Tibial artery (tissue), 4 donors: Measurements from ENCODE around the gene SPATA2L.

ENCODE experiments used
- DNase-seq, 2 donors: peaks; one replicate each; pipeline ENCODE4 v3.0.0-alpha.2; 2019
- H3K27ac ChIP-seq, 2 donors: fragments of 200-600 bp; sonication (generic) in 1 of 2; 1 replicate in 1 of 2; 2 replicates in 1 of 2; pipeline ENCODE4 v1.5.1; 2018 to 2019; ENCODE audit warnings: mild to moderate bottlenecking in 1 of 2
- H3K27me3 ChIP-seq, 2 donors: fragments of 200-600 bp; sonication (generic) in 1 of 2; one replicate each; pipeline versions ENCODE4 v1.5.1 to v1.6.0; 2016 to 2019
- H3K36me3 ChIP-seq, 3 donors: fragments of 200-600 bp; sonication (generic) in 2 of 3; one replicate each; pipeline ENCODE4 v1.5.1; 2016 to 2019; ENCODE audit warnings: mild to moderate bottlenecking in 2 of 3
- H3K4me1 ChIP-seq, 4 donors: fragments of 200-600 bp; sonication (generic) in 2 of 4; 1 replicate in 3 of 4; 2 replicates in 1 of 4; pipeline ENCODE4 v1.5.1; 2016 to 2019
- H3K4me3 ChIP-seq, 2 donors: fragments of 200-600 bp; sonication (generic) in 1 of 2; 1 replicate in 1 of 2; 2 replicates in 1 of 2; pipeline ENCODE4 v1.5.1; 2018 to 2019; ENCODE audit warnings: mild to moderate bottlenecking in 2 of 2
- H3K9me3 ChIP-seq, 3 donors: fragments of 200-600 bp; sonication (generic) in 1 of 3; one replicate each; pipeline ENCODE4 v1.5.1; 2016 to 2019
- intact Hi-C: fragments of 100-400 bp; cut with DNase I; formaldehyde crosslinking; loops from one replicate; pipeline ENCODE4 v1.15.0; 2023; ENCODE audit warnings: low total_unique reads
- TF ChIP-seq, protein P1 (sequence below), 2 experiments: fragments of 200-600 bp in 1 of 2; fragments of 450-650 bp in 1 of 2; IDR thresholded peaks; one replicate each; pipeline ENCODE4 v1.5.1; 2017 to 2019; ENCODE audit warnings: antibody characterized with exemption in 2 of 2, mild to moderate bottlenecking in 1 of 2, moderate library complexity in 1 of 2

Gene SPATA2L

DNA sequence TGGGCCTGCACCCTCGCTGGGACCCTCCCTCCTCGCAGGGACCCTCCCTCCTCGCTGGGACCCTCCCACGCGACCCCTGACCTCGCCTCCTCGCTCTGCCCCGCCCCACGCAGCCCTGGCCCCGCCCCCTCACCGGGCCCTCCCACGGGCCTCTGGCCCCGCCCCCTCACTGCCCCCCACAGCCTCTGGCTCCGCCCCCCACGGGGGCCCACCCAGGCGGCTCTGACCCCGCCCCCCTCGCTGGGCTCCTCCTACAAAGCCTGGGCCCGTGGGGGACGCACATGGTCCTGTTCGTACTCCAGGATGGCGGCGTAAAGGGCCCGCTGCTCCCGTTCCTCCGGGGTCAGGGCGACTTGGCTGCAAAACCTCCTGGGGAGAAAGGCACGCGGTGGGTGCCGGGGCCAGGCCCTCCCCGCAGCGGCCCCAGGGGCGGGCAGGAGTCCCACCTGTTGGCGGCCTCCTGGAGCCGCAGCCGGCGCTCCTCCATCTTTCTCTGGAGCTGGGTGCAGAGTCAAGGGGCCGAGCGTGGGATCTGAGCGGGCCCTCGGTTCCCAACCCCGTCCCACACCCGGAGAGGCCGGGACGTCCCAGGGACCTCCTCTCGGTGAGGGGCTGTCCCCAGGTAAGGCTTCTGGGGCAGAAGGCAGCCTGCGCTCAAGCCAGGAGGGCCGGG, 10.2 kb upstream of the SPATA2L start:
- H3K36me3 ChIP-seq: peaks cover 0 to 7% (median 0%) of the 10 kb centered on the region in 3 donors

DNA sequence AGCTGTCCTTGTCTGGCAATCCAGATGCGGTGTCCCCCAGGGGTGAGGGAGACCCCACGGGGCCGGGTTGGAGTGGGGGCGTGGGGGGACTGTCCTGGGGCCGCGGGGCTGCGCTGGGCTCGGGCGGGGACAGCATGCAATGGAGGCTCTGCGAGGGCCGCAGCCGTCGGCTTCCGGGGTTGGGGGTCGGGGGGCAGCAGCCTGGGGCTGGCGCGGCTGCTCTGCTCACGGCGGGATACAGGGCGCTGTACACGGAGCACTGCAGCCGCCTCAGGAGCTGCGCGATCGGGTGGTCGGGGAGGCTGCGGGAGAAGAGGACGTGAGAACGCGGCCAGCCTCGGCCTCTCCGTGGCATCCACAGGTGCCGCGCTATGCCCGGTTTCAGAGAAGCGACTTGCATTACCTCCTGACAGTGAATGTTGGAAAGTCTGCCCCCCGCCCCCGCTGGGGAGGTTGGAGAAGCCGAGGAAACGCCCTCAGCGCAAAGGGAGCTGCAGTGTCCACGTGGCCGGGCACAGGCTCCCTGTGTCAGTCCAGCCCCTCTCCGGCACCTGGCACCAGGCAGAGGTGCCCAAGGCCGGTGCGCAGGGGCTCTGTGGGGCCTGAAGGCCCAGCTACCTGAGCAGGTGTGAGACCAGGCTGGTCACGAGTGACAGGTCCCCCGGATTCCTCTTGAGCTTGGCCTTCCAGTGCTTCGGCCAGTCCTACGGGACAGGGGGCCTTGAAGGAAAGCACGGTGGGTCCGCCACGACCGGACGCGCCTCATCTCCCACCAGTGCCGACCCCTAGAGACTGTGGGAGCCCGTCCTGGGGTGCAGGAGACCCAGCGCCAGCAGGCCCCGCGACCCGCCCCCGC, 9.4 kb upstream of the SPATA2L start:
- Histone ChIP-seq H3K4me3 (no peak overlapping the region), H3K9me3 (no peaks in the 10 kb centered on the region), H3K36me3 (peaks cover 0 to under 1% (median 0%) of the 10 kb centered on the region in 3 donors), H3K4me1 (peaks cover 0 to 16% (median 8%) of the 10 kb centered on the region in 4 donors), H3K27me3 (peaks cover 0 to 18% of the 10 kb centered on the region in 2 donors), H3K27ac (no peak overlapping the region)
- TF ChIP-seq, protein P1, sequence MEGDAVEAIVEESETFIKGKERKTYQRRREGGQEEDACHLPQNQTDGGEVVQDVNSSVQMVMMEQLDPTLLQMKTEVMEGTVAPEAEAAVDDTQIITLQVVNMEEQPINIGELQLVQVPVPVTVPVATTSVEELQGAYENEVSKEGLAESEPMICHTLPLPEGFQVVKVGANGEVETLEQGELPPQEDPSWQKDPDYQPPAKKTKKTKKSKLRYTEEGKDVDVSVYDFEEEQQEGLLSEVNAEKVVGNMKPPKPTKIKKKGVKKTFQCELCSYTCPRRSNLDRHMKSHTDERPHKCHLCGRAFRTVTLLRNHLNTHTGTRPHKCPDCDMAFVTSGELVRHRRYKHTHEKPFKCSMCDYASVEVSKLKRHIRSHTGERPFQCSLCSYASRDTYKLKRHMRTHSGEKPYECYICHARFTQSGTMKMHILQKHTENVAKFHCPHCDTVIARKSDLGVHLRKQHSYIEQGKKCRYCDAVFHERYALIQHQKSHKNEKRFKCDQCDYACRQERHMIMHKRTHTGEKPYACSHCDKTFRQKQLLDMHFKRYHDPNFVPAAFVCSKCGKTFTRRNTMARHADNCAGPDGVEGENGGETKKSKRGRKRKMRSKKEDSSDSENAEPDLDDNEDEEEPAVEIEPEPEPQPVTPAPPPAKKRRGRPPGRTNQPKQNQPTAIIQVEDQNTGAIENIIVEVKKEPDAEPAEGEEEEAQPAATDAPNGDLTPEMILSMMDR (IDR thresholded peaks at IDR 0.05): no peak
- DNase-seq: no peak
- intact Hi-C loops: no loop called here

More for the DNA sequence above, 10.2 kb upstream of the SPATA2L start:
- TF ChIP-seq, protein P1 (IDR thresholded peaks at IDR 0.05): no peak
- H3K27me3 ChIP-seq: peaks cover 0 to 15% of the 10 kb centered on the region in 2 donors
- DNase-seq: no peak
- intact Hi-C loops: no loop called here
- no peak overlapping the region for H3K27ac ChIP-seq
- H3K4me3 ChIP-seq: no peak overlapping the region
- peaks cover 0 to 13% (median 6%) of the 10 kb centered on the region in 4 donors for H3K4me1 ChIP-seq
- H3K9me3 ChIP-seq: no peaks in the 10 kb centered on the region

DNA sequence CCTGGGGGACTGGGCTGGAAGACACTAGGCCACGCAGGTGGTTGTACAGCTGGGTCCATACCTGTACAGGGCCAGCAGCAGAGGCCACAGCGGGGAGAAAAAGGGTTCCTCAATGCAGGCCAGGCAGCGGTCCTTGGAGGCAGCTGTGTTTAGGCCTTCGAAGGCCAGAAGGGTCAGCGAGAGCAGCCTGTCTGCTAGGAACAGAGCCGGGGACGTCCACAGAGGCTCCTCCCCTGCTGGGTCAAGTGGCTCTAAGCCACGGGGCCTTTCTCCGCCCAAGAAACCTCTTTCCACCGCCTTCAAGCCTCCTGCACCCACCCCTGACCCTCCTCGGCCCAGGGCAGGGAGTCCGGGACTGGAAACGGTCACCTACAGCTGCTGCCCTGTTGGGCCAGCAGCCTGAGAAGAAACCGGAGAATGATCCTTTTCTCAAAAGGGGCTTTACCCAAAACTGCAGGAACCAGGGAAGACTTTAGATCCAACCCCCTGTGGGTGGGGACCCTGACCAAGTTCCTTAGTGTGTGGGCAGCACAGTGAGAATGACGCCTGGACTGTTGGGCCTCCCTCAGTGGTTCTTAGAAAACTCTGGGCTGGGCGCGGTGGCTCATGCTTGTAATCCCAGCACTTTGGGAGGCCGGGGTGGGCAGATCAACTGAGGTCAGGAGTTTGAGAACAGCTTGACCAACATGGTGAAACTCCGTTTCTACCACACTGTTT, 8.4 kb upstream of the SPATA2L start:
- H3K27ac ChIP-seq: no peak overlapping the region
- no peaks in the 10 kb centered on the region for H3K9me3 ChIP-seq
- no peaks in the 10 kb centered on the region for H3K36me3 ChIP-seq
- peaks cover 0 to 25% of the 10 kb centered on the region in 2 donors for H3K27me3 ChIP-seq
- H3K4me1 ChIP-seq: peaks cover 0 to 17% (median 8%) of the 10 kb centered on the region in 4 donors
- TF ChIP-seq, protein P1 (IDR thresholded peaks at IDR 0.05): no peak
- no peak for DNase-seq
- H3K4me3 ChIP-seq: no peak overlapping the region
- intact Hi-C loops: no loop called here

DNA sequence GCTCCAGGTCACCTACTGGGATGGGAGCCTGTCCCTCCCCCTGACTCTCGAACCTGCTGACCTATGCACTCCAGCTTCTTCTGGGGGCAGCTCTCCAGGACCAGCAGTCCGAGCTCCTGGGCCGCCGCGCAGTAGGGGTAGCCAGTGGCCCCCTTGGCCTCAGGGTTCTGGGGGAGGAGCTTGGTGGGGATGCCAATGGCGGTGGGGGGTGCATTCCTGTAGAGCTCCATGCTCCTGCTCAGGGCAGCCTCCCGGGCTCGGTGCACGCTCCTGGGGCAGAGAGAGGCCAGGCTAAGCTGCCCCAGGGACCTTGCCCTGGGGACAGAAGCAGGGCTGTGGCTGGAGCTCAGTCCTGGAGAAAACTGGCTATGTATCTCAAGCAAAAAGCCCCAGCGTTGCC, 7.7 kb upstream of the SPATA2L start:
- Histone ChIP-seq H3K4me3 (no peak overlapping the region), H3K27me3 (peaks cover 0 to 32% of the 10 kb centered on the region in 2 donors), H3K27ac (no peak overlapping the region), H3K4me1 (peaks cover 0 to 17% (median 8%) of the 10 kb centered on the region in 4 donors), H3K9me3 (no peaks in the 10 kb centered on the region), H3K36me3 (no peaks in the 10 kb centered on the region)
- DNase-seq: no peak
- intact Hi-C loops: no loop called here
- TF ChIP-seq, protein P1 (IDR thresholded peaks at IDR 0.05): no peak

DNA sequence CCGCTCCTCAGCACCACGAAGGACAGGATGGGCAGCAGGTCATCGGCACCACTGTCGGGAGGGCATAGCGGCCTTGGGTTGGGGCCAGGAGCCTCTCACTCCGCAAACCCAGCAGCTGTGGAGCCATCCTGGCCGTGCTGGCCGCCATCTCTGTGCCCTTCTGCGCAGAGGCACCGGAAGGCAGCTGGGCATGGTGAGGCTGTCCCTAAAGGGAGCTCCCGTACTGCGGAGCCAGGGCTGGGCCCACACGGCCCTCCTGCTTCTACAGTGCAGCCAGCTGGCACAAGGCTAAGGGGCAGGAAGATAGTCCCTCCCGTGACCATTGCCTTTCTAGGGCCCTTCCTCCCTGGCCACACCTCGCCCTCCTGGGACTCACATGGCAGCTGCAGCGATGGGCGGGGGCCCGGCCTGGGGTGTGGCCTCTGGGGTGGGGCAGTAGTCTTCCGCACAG, 7.0 kb upstream of the SPATA2L start:
- no peak for DNase-seq
- Histone ChIP-seq H3K4me3 (no peak overlapping the region), H3K27ac (no peak overlapping the region), H3K4me1 (peaks cover 0 to 17% (median 8%) of the 10 kb centered on the region in 4 donors), H3K9me3 (no peaks in the 10 kb centered on the region), H3K27me3 (peaks cover 0 to 35% of the 10 kb centered on the region in 2 donors), H3K36me3 (no peaks in the 10 kb centered on the region)
- TF ChIP-seq, protein P1 (IDR thresholded peaks at IDR 0.05): no peak
- intact Hi-C loops: no loop called here
